H1 (cell line): ENCODE results near the gene STAT1. TPM values are rescaled to one million over a fixed set of nuclear protein-coding genes. Genes with fewer than 3 reads are reported as not detected.

Experiments used
- CTCF ChIA-PET: fragments of 300-600 bp; sonication (Branson Sonifier 250); formaldehyde crosslinking; loops from one replicate; lab custom pipeline; 2021; ENCODE audit not compliant: partially characterized antibody; lab: Charles Lee
- POLR2A ChIA-PET: fragments of 300-600 bp; sonication (Branson Sonifier 250); formaldehyde crosslinking; loops from one replicate; lab custom pipeline; 2021; ENCODE audit warnings: inconsistent platforms; ENCODE audit not compliant: partially characterized antibody; lab: Charles Lee
- DNase-seq, 2 experiments: peaks; one replicate each; pipeline versions ENCODE4 v3.0.0 to v3.0.0-alpha.2; 2010 to 2022; ENCODE audit warnings: low spot score in 2 of 2, low read depth in 1 of 2, mixed read lengths in 1 of 2
- FAIRE-seq: peaks from 2 replicates; lab custom pipeline; 2011; peaks lifted over from hg19 to GRCh38; lab: Jason Lieb, UNC
- H2AFZ ChIP-seq: 2 replicates; pipeline ENCODE4 v1.8.1; 2012; ENCODE audit warnings: low read length, inconsistent platforms
- H2AK5ac ChIP-seq: 2 replicates; pipeline ENCODE4 v1.6.1; 2013; ENCODE audit warnings: low read depth, low read length
- H2BK120ac ChIP-seq: replicated peaks from 2 replicates; pipeline ENCODE3; 2013; ENCODE audit warnings: low read depth, low read length, inconsistent platforms
- H2BK12ac ChIP-seq: 2 replicates; pipeline ENCODE4 v1.6.1; 2013; ENCODE audit warnings: low read depth, low read length
- H2BK15ac ChIP-seq: 2 replicates; pipeline ENCODE4 v1.6.1; 2013; ENCODE audit warnings: low read length
- H2BK20ac ChIP-seq: 2 replicates; pipeline ENCODE4 v1.6.1; 2013; ENCODE audit warnings: low read length
- H2BK5ac ChIP-seq: 2 replicates; pipeline ENCODE4 v1.6.1; 2013; ENCODE audit warnings: low read depth, low read length
- H3K14ac ChIP-seq: 2 replicates; pipeline ENCODE4 v1.6.1; 2013; ENCODE audit warnings: inconsistent platforms; ENCODE audit not compliant: insufficient read length
- H3K18ac ChIP-seq: 2 replicates; pipeline ENCODE4 v1.6.1; 2013; ENCODE audit warnings: low read length; ENCODE audit errors: extremely low read depth
- H3K23ac ChIP-seq: 2 replicates; pipeline ENCODE4 v1.6.1; 2013; ENCODE audit warnings: inconsistent platforms; ENCODE audit not compliant: insufficient read length
- H3K23me2 ChIP-seq: 2 replicates; pipeline ENCODE4 v1.6.1; 2013; ENCODE audit warnings: low read depth, low read length
- H3K27ac ChIP-seq: 2 replicates; pipeline ENCODE4 v1.6.1; 2011; ENCODE audit warnings: low read depth, low read length, inconsistent platforms
- H3K27me3 ChIP-seq, 4 experiments: replicated peaks in 1 of 4; 1 replicate in 1 of 4; 2 replicates in 3 of 4; pipeline versions ENCODE4 v1.6.1 to v1.8.1; 2011 to 2013; ENCODE audit warnings: low read length in 3 of 4, mild to moderate bottlenecking in 3 of 4, inconsistent platforms in 2 of 4, mixed read lengths in 2 of 4, moderate library complexity in 1 of 4; ENCODE audit not compliant: control insufficient read depth in 3 of 4, insufficient read depth in 3 of 4; ENCODE audit errors: extremely low read depth in 1 of 4
- H3K36me3 ChIP-seq, 4 experiments: 2 replicates each; pipeline versions ENCODE4 v1.6.1 to v1.8.1; 2011 to 2013; ENCODE audit warnings: mild to moderate bottlenecking in 4 of 4, low read length in 3 of 4, moderate library complexity in 2 of 4, control low read depth in 1 of 4, inconsistent platforms in 1 of 4; ENCODE audit not compliant: insufficient read depth in 4 of 4, control insufficient read depth in 2 of 4
- H3K4ac ChIP-seq: replicated peaks from 2 replicates; pipeline ENCODE3; 2013; ENCODE audit warnings: low read length, low read depth, mixed read lengths, inconsistent platforms; ENCODE audit not compliant: insufficient read length
- H3K4me1 ChIP-seq, 4 experiments: replicated peaks in 1 of 4; 1 replicate in 1 of 4; 2 replicates in 3 of 4; pipeline versions ENCODE4 v1.6.1 to v1.8.1; 2011 to 2013; ENCODE audit warnings: low read length in 3 of 4, inconsistent platforms in 2 of 4, mixed read lengths in 1 of 4; ENCODE audit not compliant: insufficient read depth in 4 of 4, control insufficient read depth in 3 of 4
- H3K4me2 ChIP-seq, 2 experiments: 2 replicates each; pipeline versions ENCODE4 v1.6.1 to v1.8.1; 2011 to 2013; ENCODE audit warnings: low read depth in 2 of 2, low read length in 2 of 2, control low read depth in 1 of 2, inconsistent platforms in 1 of 2, mild to moderate bottlenecking in 1 of 2; ENCODE audit not compliant: insufficient read depth in 1 of 2
- H3K4me3 ChIP-seq, 4 experiments: fragments of 200-600, 300-600 bp in 1 of 4; sonication (generic), shearing (Covaris generic), sonication (Bioruptor Twin) in 1 of 4; 2 replicates each; pipeline versions ENCODE4 v1.5.1 to v1.8.1; 2011 to 2016; ENCODE audit warnings: low read length in 4 of 4, low read depth in 3 of 4, control low read depth in 2 of 4, inconsistent platforms in 2 of 4, mild to moderate bottlenecking in 2 of 4, mixed read lengths in 1 of 4, moderate library complexity in 1 of 4; ENCODE audit not compliant: insufficient read depth in 2 of 4; ENCODE audit errors: extremely low read depth in 1 of 4
- H3K56ac ChIP-seq: replicated peaks from 2 replicates; pipeline ENCODE3; 2013; ENCODE audit warnings: low read depth, mild to moderate bottlenecking, mixed read lengths, low read length, inconsistent platforms; ENCODE audit not compliant: insufficient read length
- H3K79me1 ChIP-seq: 2 replicates; pipeline ENCODE4 v1.6.1; 2013; ENCODE audit warnings: low read depth, low read length, control low read depth
- H3K79me2 ChIP-seq, 2 experiments: 2 replicates each; pipeline versions ENCODE4 v1.6.1 to v1.8.1; 2012 to 2013; ENCODE audit warnings: low read length in 2 of 2, mild to moderate bottlenecking in 2 of 2, inconsistent platforms in 1 of 2; ENCODE audit not compliant: insufficient read depth in 2 of 2, control insufficient read depth in 1 of 2
- H3K9ac ChIP-seq, 4 experiments: replicated peaks in 1 of 4; 1 replicate in 1 of 4; 2 replicates in 3 of 4; pipeline versions ENCODE4 v1.6.1 to v1.8.1; 2011 to 2013; ENCODE audit warnings: low read depth in 3 of 4, low read length in 3 of 4, control low read depth in 2 of 4, mild to moderate bottlenecking in 2 of 4, moderate library complexity in 2 of 4, inconsistent platforms in 1 of 4; ENCODE audit errors: extremely low read depth in 1 of 4
- H3K9me3 ChIP-seq, 2 experiments: 2 replicates each; pipeline versions ENCODE4 v1.6.1 to v1.8.1; 2012 to 2013; ENCODE audit warnings: mild to moderate bottlenecking in 2 of 2, moderate library complexity in 2 of 2, control low read depth in 1 of 2, inconsistent platforms in 1 of 2, low read depth in 1 of 2, low read length in 1 of 2, mixed read lengths in 1 of 2; ENCODE audit not compliant: insufficient read depth in 2 of 2
- H4K20me1 ChIP-seq, 2 experiments: replicated peaks in 1 of 2; 2 replicates each; pipeline versions ENCODE3 to v1.8.1; 2011 to 2013; ENCODE audit warnings: inconsistent platforms in 2 of 2, low read length in 2 of 2, mild to moderate bottlenecking in 1 of 2; ENCODE audit not compliant: insufficient read depth in 2 of 2, control insufficient read depth in 1 of 2
- H4K5ac ChIP-seq: 2 replicates; pipeline ENCODE4 v1.6.1; 2013; ENCODE audit warnings: low read length, low read depth, mixed read lengths, inconsistent platforms; ENCODE audit not compliant: insufficient read length
- H4K8ac ChIP-seq: 2 replicates; pipeline ENCODE4 v1.8.0; 2013; ENCODE audit warnings: mild to moderate bottlenecking, moderate library complexity, low read length, inconsistent platforms; ENCODE audit not compliant: insufficient read depth; ENCODE audit errors: extremely low read depth
- H4K91ac ChIP-seq: replicated peaks from 2 replicates; pipeline ENCODE3; 2013; ENCODE audit warnings: low read length, mixed read lengths, inconsistent platforms; ENCODE audit not compliant: insufficient read length
- ATF2 ChIP-seq: IDR thresholded peaks from 2 replicates; pipeline ENCODE4 v1.6.1; 2012; ENCODE audit warnings: low read length, inconsistent platforms
- FOSL1 ChIP-seq: IDR thresholded peaks from 2 replicates; pipeline ENCODE4 v1.6.1; 2011; ENCODE audit warnings: mild to moderate bottlenecking, low read depth, low read length, moderate library complexity; ENCODE audit not compliant: insufficient read depth
- MAX ChIP-seq: IDR thresholded peaks from 2 replicates; pipeline ENCODE4 v1.6.1; 2012; ENCODE audit warnings: inconsistent platforms
- PHF8 ChIP-seq: fragments of 200-600 bp; sonication (generic); conservative IDR thresholded peaks from 2 replicates; pipeline ENCODE4 v1.7.1; 2012; ENCODE audit warnings: low read depth, mild to moderate bottlenecking, inconsistent platforms, low read length, moderate library complexity
- POLR2A ChIP-seq, 2 experiments: IDR thresholded peaks; 1 replicate in 1 of 2; 2 replicates in 1 of 2; pipeline ENCODE4 v1.6.1; 2011; ENCODE audit warnings: low read depth in 2 of 2, low read length in 2 of 2, mild to moderate bottlenecking in 2 of 2; ENCODE audit errors: control extremely low read depth in 1 of 2
- RFX5 ChIP-seq: IDR thresholded peaks from 2 replicates; pipeline ENCODE4 v1.6.1; 2011; ENCODE audit warnings: low read depth, low read length, improper control_type of control experiment, borderline replicate concordance
- RNF2 ChIP-seq: fragments of 200-900, 300-1000 bp; sonication (generic); IDR thresholded peaks from 2 replicates; pipeline ENCODE4 v1.7.1; 2016; ENCODE audit warnings: borderline replicate concordance, low read depth, mild to moderate bottlenecking, antibody characterized with exemption, low read length; ENCODE audit not compliant: poor library complexity, severe bottlenecking; ENCODE audit errors: missing control alignments
- SUZ12 ChIP-seq: fragments of 200-600 bp; sonication (generic); IDR thresholded peaks from 2 replicates; pipeline ENCODE4 v1.6.1; 2012; ENCODE audit warnings: mild to moderate bottlenecking, inconsistent platforms, low read length, moderate library complexity, mixed read lengths
- TCF12 ChIP-seq: IDR thresholded peaks from 2 replicates; pipeline ENCODE4 v1.6.1; 2011; ENCODE audit warnings: low read depth, mild to moderate bottlenecking, low read length
- YY1 ChIP-seq: IDR thresholded peaks from 2 replicates; pipeline ENCODE4 v1.6.1; 2011; ENCODE audit warnings: low read depth, mild to moderate bottlenecking, low read length
- WGBS, 2 experiments: shearing (Covaris generic) in 1 of 2; methylation state at CpG; one replicate each; pipeline versions ENCODE4 v1.1.6 to v1.1.7; 2013 to 2015; ENCODE audit warnings: low lambda C conversion rate in 2 of 2, mixed read lengths in 2 of 2, inconsistent platforms in 1 of 2, low coverage in 1 of 2, missing lambda C conversion rate in 1 of 2; ENCODE audit not compliant: insufficient replicate concordance in 2 of 2, insufficient coverage in 1 of 2, insufficient read length in 1 of 2; ENCODE audit errors: extremely low coverage in 1 of 2, missing lambda C conversion rate in 1 of 2; 5-methylcytosine and 5-hydroxymethylcytosine counted together
- polyA plus RNA-seq, 7 experiments: library from polyadenylated mRNA; depleted of rRNA in 3 of 7; stranded (reverse) in 5 of 7; unstranded in 2 of 7; fragments of >200 nt in 5 of 7; fragments of 200-250 nt in 2 of 7; gene quantifications; 1 replicate in 5 of 7; 2 replicates in 1 of 7; 4 replicates in 1 of 7; pipeline versions ENCODE4 v1.2.1 to v1.2.3, GENCODE V29; 2011 to 2013; ENCODE audit warnings: missing spikeins in 2 of 7, mixed read lengths in 2 of 7
- total RNA-seq: library from RNA; stranded (reverse); fragmentation: NEBNext Ultra II Directional; extraction: Animal tissue kit (Norgen Biotek cat#: 25700); gene quantifications from 2 replicates; pipeline ENCODE4 v1.2.1, GENCODE V29; 2021

The STAT1 gene
- total and polyA plus RNA-seq, 2 of the 8 experiments (the other 6 are each of a cell fraction or from before 2014, with no cell fraction given) = 20.3 to 43.0 TPM

GRCh38 chr2:191006997-191007783 is 6.8 kb downstream of the STAT1 start:
- 95% methylated on average over 4 of the region's 4 CpGs; no CpG with 5 or more reads in 1 of the 2 experiments for WGBS, 2 experiments
- CTCF ChIA-PET = interaction anchor here (1.0 to 2.3 kb wide), 4 partner anchors 11 to 148 kb away, joined by 3 to 5 read pairs (median 4); no protein-coding TSS in a partner anchor
- no peak overlapping the region for H4K91ac ChIP-seq
- H3K36me3 ChIP-seq = peaks cover 22 to 70% (median 50%) of the 10 kb centered on the region in 4 experiments
- DNase-seq (no peak), FAIRE-seq (no peak)
- no peaks in the 10 kb centered on the region for H3K9me3 ChIP-seq
- H3K79me1 ChIP-seq = no peaks in the 10 kb centered on the region; the same call in 1 of the 2 replicates
- H3K56ac ChIP-seq = no peak overlapping the region
- H2BK120ac ChIP-seq = no peak overlapping the region
- H3K27me3 ChIP-seq = no peaks in the 10 kb centered on the region
- no peaks in the 10 kb centered on the region for H4K20me1 ChIP-seq
- H3K4me3 ChIP-seq = no peak overlapping the region
- H4K5ac ChIP-seq = no peak overlapping the region
- H3K4me1 ChIP-seq = no peaks in the 10 kb centered on the region
- H2BK20ac ChIP-seq = no peak overlapping the region
- no peak overlapping the region for H3K9ac ChIP-seq
- H3K4me2 ChIP-seq = no peak overlapping the region
- no peak overlapping the region for H3K23ac ChIP-seq
- no peak overlapping the region for H3K4ac ChIP-seq
- no peak overlapping the region for H3K18ac ChIP-seq
- no peak overlapping the region for H2AK5ac ChIP-seq
- H3K27ac ChIP-seq = no peak overlapping the region
- no peak overlapping the region for H2BK12ac ChIP-seq
- H2BK15ac ChIP-seq = no peak overlapping the region
- no peak overlapping the region for H2AFZ ChIP-seq
- H3K23me2 ChIP-seq = no peaks in the 10 kb centered on the region
- no peak overlapping the region for H2BK5ac ChIP-seq
- peaks cover 0 to 6% of the 10 kb centered on the region in 2 experiments; a peak in 1 of 4 replicates for H3K79me2 ChIP-seq
- POLR2A ChIA-PET = no interaction called here
- H3K14ac ChIP-seq = no peak overlapping the region
- no peak overlapping the region for H4K8ac ChIP-seq
- TF ChIP-seq YY1 (no peak), TCF12 (no peak), POLR2A (IDR thresholded peaks at IDR 0.05; ENCODE audit: control extremely low read depth in 1 of 2, low read depth in 2 of 2, low read length in 2 of 2) (no peak), SUZ12 (no peak), PHF8 (no peak), RFX5 (no peak), MAX (no peak), RNF2 (no peak), ATF2 (no peak), FOSL1 (no peak)
